LNCaP clone FGC (cell line): Measurements from ENCODE around the gene LRCH3.

Source experiments
- DNase-seq: peaks from one replicate; pipeline ENCODE4 v3.0.0-alpha.2; 2011; ENCODE audit warnings: low read depth
- H3K4me3 ChIP-seq: 2 replicates; pipeline ENCODE4 v1.5.1; 2011; ENCODE audit warnings: mild to moderate bottlenecking, low read depth, low read length, control low read depth
- TF ChIP-seq, protein P1 (sequence below): IDR thresholded peaks from 2 replicates; pipeline ENCODE4 v1.5.1; 2012; ENCODE audit warnings: mild to moderate bottlenecking; ENCODE audit not compliant: control insufficient read depth, insufficient read depth; ENCODE audit errors: extremely low read depth

Gene LRCH3

DNA sequence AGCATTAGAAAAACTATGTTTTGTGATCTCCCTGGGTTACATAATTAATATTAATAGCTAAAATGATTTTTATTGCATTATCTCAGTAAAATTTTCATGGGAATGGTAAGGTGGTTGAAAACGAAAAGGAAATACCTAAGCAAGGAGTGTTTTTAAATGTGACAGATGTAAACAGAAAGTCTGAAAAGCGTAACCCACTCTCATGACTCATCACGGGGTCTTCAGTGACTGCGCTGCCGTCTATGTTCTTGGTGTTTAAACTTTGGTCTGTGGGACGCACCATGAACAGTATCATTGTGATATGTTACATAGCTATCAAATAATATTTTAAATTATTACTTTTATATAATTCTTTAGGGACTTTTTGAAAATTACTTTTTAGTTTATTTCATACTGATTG is 19.8 kb downstream of the LRCH3 start:
- DNase-seq = no peak
- no peak overlapping the region for H3K4me3 ChIP-seq
- TF ChIP-seq, protein P1, sequence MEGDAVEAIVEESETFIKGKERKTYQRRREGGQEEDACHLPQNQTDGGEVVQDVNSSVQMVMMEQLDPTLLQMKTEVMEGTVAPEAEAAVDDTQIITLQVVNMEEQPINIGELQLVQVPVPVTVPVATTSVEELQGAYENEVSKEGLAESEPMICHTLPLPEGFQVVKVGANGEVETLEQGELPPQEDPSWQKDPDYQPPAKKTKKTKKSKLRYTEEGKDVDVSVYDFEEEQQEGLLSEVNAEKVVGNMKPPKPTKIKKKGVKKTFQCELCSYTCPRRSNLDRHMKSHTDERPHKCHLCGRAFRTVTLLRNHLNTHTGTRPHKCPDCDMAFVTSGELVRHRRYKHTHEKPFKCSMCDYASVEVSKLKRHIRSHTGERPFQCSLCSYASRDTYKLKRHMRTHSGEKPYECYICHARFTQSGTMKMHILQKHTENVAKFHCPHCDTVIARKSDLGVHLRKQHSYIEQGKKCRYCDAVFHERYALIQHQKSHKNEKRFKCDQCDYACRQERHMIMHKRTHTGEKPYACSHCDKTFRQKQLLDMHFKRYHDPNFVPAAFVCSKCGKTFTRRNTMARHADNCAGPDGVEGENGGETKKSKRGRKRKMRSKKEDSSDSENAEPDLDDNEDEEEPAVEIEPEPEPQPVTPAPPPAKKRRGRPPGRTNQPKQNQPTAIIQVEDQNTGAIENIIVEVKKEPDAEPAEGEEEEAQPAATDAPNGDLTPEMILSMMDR = no peak

DNA sequence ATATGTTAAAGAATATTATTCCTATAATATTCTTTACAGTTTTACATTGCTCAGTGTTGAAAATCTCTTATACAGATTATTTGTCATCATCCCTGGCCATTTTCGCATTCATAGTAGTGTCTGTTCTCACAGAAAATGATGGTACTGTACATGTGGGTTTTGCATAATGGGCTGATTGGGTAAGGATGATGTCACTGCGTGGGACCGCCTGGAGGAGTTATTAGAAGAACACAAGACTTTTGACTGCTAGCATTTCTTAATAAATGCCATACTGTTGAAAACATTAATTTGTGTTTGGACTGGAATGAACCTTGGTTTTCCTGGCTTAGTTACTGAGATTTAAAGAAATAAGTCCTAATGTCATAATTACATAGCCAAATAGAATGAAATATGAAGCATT is 20.3 kb downstream of the LRCH3 start:
- DNase-seq = no peak
- TF ChIP-seq, protein P1 = no peak
- H3K4me3 ChIP-seq = no peak overlapping the region

DNA sequence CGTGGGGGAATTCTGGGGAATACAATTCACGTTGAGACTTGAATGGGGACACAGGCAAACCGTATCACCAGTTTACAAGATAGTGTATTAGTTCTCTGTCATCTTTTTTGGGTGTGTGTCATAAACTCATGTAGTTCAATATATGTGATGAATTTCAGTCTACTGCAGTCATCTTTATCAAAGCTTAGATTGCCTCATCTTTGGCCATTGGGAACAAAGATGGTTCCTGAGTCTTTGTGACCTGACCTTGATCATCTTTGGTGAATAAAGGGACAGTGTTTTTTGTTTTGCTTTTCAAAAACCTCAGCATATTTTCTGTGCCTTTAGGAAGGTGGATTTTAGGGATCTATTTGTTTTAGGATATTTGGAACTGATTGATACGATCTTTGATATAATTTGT is 23.3 kb downstream of the LRCH3 start:
- no peak for DNase-seq
- TF ChIP-seq, protein P1 = no peak
- no peak overlapping the region for H3K4me3 ChIP-seq

DNA sequence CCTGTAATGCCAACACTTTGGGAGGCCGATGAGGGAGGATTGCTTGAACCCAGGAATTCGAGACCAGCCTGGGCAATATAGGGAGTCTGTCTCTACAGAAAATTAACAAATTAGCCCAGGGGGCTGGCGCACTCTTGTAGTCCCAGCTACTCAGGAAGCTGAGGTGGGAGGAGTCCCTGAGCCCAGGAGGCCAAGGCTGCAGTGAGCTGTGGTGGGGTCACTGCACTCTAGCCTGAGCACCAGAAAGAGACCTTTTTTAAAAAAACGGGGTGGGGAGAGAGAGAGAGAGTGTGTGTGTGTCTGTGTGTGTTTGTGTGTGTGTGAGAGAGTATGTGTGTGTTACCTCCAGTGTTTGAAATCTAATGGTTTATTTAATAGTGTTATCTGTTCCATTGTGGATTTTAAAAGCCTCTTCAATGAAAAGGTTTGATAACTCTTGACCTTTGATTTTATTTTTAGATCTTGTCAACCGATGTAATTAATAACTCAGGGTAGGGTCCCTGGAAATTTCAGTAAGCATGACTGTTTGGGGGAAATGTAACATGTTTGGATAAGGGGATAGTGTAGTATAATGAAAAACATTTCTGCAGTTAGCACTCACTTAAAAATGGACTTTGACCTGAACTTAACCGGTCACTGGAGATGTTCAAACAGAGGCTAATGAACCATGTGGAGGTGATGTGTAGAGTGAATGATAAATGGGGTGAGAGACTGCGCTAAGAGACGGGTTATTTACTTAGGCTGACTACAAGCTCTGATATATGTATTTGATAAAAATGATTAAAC is 29.7 kb downstream of the LRCH3 start:
- DNase-seq = no peak
- TF ChIP-seq, protein P1 = no peak
- no peak overlapping the region for H3K4me3 ChIP-seq

DNA sequence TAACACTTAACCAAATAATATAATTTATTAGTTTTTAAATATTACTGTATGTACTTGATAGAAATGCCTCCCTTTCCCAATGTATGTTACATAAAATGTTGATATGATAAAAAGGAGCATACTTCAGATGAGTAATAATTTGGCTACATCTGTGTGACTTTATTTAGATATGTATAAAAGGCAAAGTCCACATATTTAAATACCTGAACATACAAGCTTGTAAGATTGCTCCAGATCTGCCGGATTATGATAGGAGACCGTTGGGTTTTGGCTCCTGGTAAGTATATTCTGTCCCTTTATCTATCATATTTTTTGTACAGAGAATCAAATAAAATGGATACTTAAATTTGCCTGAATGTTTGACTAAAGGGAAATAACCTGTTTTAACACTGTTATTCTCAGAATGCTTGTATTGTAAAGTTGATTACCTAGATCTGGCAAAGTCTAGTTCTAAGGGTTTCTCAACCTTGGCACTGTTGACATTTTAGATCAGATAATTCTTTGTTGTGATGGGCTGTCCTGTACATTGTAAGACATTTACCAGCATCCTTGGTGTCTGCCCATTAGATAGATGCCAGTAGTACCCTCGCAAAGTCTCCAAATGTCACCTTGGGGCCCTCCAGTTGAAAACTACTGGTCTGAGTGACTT is 38.5 kb downstream of the LRCH3 start:
- H3K4me3 ChIP-seq = no peak overlapping the region
- DNase-seq = no peak
- TF ChIP-seq, protein P1 = no peak

DNA sequence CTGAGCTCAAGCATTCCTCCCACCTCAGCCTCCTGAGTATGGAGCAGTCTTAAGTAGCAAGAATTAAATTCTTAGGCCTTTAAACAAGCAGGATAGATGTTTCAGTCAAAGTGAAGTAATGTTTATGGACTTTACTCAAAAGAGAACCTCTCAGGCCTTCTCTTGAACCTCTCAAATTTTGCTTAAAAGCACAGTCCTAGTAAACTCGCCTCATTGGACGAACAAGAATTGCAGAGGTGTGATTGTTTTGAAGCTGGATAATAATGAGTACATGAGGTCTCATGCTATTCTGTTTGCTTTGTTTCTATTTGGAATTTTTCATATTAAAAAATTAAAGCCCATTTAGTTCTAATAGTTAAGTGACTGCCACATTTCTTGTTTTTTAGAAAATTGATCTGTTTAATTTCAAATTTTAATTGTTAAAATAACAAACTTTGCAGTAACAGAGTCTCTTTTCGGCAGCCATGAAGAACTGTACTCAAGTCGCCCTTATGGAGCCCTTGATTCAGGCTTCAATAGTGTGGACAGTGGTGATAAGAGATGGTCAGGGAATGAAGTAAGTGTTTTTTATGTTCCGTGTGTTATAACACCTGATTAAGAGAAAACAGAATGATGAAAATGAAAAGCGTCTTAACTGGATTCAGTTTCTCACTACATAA is 39.4 kb downstream of the LRCH3 start:
- TF ChIP-seq, protein P1 = no peak
- H3K4me3 ChIP-seq = no peak overlapping the region
- DNase-seq = no peak
